Stimulated activated CD8-positive, alpha-beta memory T cell treated with anti-CD3 and anti-CD28 coated beads, Interleukin-7, amount 100 ng/mL, for 1 hour (primary cell): Measurements from ENCODE around the gene ECT2L.

Experiments
- DNase-seq, 2 donors: peaks; one replicate each; pipeline ENCODE4 v3.0.0-alpha.2; 2020; ENCODE audit warnings: low read depth in 2 of 2

Gene ECT2L, protein sequence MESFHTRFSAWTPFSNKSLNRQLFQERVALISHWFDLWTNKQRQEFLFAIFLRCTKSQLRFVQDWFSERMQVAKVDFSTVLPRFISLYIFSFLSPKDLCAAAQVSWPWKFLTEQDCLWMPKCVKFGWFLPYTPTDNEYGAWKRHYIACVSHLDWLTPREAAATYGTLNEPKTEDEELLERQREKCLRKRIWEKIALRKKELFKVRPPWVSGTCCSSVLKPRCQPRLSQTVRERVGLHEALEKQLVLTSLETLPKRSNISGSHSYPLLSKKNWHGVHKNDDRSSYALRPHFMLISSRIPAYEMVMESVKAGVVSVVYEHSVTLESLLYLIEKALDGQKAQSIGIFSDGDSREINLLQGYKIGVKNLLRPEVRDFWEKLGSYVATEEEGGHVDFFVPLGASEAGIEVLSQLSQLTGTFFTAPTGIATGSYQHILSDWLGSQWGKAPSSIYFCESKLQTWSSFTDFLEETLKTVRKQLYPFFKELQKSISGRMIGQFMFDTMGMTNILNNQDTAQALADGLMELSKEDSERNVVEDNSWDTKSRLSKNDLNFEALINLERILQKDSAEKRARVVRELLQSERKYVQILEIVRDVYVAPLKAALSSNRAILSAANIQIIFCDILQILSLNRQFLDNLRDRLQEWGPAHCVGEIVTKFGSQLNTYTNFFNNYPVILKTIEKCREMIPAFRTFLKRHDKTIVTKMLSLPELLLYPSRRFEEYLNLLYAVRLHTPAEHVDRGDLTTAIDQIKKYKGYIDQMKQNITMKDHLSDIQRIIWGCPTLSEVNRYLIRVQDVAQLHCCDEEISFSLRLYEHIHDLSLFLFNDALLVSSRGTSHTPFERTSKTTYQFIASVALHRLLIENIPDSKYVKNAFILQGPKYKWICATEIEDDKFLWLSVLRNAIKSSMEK

DNA sequence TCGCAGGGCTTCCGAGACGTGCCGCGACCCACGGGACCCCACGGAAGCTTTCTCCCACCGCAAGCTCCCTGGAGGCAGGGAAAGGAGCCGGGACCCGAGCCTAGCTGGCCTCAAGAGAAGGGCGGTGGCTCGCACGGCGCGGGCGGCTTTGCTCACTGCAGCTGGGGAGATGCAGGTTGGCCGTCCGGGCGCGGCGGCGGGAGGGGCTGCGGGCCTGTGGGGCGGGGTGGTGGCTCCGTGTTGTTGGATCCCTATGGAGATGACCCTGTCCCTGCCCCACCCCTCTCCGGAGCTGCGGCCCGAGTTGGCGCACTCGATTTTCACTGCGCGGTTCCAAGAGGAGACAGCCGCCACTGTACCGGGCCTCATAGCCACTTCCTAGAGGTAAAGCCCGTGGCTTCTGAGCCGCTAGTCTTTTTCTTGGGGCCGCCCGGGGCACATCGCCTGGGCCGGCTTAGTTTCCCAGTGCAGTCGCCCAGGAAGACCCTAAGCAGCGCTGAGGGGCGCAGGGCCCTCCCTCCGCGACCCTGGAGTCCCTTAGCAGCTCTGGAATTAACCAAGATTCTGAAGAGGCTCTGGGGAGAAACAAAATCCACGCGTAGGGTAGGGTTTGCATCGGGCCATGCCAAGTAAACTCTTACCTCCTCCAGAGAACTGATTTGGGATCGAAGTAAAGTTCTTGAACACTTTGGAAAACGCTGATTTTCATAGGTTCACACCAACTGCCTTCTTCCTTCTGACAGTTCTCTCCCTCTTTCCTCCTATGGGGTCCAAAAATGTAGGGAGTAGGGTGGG is at the start of gene ECT2L:
Gene ECT2L (plus strand): TSS at position 279 of the 795 bp plus-strand sequence. CDS start 17,188 bp downstream, outside the sequence.
- no peak for DNase-seq

DNA sequence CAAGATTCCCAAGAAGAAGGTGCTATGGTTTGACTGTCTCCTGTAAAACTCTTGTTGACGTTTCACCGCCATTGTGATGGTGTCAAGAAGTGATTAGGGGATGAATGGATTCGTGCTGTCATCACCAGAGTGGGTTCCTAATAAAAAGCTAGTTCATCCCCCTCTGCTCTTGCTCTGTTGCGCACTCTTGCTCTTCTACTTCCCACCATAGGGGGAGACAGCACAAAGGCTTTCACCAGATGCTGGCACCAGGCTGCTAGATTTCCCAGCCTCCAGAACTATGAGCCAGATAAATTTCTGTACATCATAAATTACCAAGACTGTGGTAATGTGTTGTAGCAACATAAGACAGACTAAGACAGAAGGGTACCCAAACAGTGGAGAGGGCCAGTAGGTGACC is 43.9 kb upstream of the ECT2L start:
- DNase-seq: no peak

DNA sequence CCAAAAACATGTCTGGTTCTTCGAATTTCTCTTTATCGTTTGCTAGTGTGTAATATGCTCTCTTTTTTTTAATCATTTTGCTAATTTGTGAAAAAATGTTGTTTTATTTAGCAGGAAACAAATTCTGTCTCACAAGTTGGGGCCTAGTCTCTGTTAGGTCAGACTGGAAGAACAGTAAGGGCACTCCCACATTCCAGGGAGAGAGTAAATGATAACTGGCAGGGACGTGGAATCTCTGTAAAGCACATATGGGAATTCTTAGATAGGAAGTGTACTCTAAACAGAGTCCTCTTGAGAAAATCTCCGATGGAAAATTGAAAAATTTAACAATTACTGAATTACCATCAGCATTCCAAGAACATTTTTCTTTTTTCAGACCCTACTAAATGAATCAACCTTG is 38.8 kb upstream of the ECT2L start:
- no peak for DNase-seq

DNA sequence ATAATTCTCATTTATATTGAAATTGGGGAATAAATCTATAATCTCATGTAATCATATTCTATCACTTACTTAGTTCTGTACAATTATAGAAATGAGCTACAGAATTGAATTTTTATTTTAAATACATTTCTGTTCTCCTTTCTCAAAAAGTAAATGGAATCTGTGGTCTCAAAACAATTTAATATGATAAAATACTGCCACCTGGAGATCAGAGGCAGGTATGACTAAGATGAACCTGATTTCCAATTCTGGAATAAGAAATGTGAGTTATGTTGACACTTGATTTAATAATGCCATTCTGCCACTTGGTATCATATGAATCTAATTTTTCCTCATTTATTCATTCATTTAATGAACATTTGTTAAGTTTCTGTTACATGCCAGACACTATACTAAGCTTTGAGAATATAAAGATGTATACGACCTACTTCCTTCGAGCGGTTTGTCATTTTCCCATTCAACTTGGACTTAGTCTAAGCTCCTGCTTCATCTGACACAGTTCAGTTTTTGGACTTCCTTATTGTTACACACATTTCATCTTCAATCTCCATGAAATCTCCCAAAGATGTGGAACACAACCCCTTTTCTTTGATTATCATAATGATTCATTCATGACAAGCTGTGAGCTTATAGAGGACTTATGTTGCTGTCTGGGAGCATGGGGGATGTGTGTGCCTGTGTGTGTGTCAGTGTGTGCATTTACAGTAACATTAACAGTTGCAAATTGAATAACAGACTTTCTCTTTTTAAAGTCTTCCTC is 29.8 kb upstream of the ECT2L start:
- no peak for DNase-seq

DNA sequence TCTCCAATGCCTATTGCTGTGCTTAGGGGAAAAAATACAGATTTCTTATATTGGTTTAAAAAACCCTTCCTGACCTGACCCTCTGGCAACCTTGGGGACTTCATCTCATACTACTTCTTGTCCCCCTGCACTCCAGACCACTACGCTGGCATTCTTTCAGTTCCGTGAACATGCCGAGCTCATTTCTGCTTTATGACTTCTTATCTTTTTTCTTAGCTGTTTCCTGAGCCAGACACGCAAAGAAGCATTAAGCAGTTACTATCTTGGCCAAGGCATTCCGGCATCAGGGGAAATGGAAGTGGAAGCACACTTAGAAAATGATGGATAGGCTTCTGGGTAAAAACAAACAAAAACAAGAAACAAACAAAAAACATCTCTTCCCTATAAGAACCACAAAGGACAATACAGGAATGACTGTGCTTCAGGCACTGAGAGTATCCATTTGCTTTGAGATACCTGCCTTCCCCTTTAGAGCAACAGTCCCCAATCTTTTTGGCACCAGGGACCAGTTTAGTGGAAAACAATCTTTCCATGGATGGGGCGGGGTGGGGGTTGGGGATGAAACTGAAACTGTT is 26.7 kb upstream of the ECT2L start:
- no peak for DNase-seq

DNA sequence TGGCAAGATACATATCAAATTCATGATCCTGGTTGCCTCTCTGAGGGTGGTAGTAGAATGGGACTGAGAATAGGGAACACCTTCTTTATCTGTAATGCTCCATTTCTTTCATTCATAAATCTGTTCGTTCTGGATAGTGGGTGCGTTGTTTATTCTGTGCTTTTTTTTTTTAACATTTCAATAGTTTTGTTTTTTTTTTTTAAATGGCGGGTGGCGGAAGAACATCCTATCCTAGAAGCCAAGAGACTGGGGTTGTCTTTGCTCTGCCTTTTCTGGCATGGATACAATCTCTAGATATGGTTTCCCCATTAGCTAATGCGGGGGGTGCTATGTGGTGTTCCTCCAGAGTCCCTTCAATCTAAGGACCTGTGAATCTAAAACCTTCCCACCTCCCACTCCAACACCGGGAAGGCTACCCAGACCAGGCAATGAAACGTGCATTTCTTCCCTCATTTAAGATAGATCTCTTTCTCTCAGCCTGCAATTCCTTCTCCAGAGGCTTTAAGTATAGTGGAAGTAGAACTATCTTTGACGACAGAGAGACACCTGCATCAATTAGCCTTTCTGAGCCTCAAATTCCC is 23.2 kb upstream of the ECT2L start:
- DNase-seq: no peak

DNA sequence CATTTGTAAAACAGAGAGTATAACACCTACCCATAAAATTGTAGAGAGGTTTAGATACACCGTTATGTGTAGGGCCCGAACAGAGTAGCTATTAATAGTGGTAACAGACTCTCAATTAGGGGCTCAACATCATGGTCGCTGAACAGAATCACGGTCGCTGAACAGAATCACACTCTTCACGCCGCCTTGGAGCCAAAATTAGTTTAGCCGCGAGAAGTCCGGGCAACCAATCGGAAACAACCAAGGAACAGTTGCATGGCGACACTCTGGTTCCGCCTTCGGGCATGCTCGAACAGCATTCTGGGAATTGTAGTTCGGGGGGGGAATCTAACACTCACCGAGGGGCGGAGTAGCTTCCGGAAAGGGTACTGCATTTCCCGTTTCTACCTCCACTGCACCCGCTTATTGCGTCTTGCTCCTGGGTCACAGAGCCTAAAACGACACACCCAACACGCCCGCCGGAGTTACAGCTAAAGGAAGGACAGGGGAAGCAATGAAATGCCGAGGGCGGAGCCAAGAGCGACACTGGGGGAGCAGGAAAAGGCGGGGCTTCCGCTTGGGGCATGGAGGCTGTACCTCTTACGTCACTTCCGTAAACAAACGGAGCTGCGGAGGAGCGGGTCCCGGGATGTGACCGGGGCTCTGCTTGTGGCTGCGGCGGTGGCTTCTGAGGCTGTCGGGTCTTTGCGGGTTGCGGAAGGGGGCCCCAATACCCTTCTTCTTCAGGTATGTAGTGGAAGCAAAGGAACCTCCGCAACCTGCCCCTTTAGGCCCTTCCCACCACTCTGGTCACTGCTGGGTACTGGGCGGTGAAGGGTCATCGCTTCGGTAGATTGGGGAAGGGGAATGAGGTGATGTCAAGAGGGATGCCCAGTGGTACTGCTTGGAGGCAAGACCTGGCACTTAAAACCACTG is 22.5 kb upstream of the ECT2L start, which contains the start of gene CCDC28A:
Gene CCDC28A (plus strand): TSS at position 593 of the 915 bp plus-strand sequence. CDS start 2,352 bp downstream, outside the sequence.
- DNase-seq: peak; percentile 79 to 80

DNA sequence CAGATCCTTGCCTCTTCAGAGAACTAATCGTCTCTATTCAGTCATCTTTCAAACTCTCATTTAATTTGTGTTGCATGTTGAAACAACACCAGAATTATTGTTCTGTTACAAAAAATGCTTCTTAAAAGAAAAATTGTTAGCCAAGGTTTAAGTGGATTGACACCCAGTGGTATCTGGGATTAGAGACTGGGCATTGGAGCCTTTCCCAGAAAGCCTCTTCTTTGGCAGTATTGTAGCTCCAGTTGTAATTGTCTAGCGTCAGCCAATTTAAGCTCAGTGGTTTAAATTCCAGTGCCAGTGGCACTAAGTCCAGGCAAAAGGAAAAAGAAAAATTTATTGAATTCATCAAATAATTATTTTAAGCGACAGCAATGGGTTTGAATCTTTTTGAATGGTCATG is 21.5 kb upstream of the ECT2L start:
- no peak for DNase-seq

DNA sequence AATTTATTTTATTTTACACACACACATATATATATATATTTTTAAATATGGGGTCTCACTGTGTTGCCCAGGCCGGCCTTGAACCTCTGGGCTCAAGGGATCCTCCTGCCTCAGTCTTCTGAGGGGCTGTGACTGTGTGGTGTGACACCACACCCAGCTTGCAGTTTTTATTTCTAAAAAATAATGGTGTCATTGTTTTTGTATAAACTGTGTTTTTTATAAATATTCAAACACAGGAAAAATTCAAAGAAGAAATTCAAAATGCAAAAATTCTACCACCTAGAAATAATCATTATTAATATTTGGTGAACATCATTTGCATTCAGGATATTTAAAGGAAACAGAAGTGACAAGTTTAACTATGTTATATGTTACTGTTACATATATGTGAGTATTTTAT is 19.2 kb upstream of the ECT2L start:
- no peak for DNase-seq

DNA sequence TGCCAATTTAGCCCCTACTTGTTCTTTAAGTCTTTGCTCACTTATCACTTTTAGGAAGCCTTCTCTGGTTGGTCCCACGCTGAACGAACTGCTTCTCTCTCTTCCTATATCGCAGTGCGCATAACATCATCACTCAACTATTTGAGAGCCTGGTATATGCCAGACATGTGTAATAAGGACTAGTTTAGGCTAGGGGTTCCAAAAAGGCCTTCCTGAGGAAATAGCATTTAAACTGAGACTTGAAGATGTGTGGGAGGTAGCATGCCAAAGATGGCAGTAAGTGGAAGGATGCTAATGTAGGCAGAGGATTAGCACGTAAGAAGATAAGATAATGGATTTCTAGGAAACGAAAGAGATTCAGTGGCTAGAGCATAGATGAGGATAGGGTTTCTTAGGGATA is 17.6 kb upstream of the ECT2L start:
- no peak for DNase-seq

DNA sequence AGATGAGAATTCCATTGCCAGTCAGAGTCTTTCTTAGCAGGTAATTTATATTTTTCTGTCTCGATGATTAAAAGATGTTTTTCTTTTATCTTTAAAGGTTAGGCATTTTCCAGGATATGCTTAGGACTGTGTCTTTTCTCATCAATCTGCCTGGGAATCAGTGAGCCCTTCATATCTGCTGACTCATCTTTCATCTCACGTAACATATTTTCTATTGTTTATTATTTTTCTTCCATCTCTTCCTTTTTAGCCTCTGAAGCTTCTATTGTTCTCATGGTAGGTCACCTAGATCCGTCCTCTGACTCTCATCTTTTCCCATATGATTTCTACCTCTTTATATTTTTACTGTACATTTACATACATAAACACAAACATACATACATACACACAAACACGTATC is 13.6 kb upstream of the ECT2L start:
- no peak for DNase-seq

DNA sequence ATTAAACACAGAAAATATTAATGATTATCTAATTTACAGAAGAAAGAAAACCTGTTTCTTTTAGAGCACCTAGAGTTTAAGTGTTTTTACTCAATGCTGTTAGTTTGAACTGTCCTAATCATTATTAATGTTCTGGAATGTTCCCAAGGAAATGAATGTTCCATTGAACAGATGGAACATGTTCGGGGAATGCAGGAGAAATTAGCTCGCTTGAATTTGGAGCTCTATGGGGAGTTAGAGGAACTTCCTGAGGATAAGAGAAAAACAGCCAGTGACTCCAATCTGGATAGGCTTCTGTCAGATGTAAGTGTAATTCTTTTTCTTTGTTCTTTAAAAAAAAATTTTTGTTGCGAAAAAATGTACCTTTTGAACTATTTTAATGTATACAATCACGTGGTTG is 10.8 kb upstream of the ECT2L start:
- DNase-seq: no peak

DNA sequence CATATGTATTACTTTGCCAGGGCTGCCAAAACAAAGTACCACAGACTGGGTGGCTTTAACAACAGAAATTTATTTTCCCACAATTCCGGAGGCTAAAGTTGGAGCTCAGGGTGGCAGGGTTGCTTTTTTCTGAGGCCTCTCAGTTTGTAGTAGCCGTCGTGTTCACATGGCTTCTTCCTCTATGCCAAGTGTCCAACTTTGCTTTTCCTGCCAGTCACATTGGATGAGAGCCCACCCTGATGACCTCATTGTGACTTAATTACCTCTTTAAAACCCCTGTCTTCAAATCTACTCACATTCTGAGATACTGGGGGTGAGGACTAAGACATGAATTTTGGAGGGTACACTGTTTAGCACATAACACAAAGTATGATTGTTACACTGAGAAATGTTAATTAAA is 9.9 kb upstream of the ECT2L start:
- DNase-seq: no peak

DNA sequence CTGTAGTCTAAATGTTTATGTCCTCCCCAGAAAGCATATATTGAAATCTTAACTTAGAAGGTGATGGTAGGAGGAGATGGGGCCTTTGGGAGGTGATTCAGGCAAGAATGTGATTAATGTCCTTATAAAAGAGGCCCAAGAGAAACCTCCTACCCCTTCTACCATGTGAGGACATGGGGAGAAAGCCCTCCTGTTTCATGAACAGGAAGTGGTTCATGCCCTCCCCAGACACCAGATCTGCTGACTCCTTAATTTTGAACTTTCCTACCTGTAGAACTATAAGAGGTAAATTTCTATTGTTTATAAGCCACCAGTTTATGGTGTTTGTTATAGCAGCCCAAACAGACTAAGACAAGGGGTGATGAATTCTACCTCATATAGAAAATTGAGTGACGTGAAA is 8.7 kb upstream of the ECT2L start:
- no peak for DNase-seq

DNA sequence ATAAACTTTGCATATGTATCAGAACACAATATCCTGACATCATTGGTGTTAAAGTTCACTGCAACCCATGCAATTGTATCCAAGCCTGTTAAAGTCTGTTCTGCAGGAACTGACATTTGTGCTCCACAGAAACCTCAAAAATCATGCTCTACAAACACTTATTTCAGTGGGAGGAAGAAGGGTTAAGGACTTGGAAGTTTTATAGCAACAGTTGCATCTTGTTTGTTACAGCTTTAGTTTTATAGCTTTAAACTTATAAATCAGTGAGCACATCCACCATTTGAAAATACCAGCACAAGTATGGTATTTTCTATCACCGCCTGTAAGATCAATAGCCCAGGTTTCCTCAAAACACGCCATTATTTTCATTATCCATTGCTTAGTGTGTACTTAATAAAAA is 884 bp downstream of the ECT2L start:
- DNase-seq: no peak

DNA sequence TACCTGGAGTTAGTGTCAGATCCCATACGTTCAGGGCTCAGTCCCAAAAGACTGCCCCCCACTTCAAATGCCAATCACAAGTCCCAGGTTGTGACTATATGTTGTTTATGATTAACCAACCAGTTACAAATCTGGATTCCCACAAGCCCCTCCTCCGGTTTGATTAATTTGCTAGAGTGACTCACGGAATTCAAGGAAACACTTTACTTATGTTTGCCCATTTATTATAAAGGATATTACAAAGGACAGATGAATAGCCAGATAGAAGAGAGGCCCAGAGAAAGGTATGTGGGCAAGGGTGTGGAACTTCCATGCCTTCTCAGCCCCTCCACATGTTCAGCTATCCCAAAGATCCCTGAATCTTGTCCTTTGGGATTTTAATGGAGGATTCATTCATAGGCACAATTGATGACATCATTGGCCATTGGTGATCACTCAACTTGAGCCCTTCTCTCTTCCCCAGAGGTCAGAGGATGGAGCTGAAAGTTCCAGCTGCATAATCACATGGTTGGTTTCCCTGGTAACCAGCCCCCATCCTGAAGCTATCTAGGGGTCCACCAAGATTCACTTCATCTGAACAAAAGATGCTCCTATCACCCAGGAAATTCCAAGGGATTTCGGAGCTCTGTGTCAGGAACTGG is 2.0 kb downstream of the ECT2L start:
- DNase-seq: no peak

DNA sequence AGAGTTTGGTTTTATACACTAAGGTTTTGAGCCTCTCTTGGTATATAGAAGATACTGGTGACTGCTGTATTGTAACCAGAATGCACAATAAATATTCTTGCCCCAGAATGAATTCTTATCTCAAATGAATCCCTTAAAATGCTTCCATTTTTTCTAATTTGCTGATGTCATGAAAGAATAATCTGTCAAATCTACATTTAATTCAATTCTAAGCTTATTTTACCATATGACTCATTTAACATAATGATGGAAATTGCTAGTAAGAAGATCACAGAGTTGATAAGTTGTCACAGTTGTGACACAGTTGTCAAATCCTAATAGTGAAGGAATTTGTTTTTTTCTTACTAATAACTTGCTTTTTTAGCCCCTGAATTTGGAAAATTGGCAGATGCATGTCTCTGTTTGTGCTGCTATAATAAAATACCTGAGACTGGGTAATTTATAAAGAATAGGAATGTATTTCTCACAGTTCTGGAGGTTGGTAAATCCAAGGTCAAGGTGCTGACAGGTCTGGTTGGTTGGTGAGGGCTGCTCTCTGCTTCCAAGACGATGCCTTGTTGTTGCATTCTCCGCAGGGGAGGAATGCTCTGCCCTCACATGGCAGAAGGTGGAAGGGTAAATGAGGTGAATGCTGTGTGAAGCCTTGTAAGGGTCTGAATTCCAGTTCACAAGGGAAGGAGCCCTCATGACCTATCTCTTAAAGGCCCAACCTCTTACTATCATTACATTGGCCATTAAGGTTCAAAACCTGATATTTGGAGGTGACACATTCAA is 4.7 kb downstream of the ECT2L start:
- no peak for DNase-seq

DNA sequence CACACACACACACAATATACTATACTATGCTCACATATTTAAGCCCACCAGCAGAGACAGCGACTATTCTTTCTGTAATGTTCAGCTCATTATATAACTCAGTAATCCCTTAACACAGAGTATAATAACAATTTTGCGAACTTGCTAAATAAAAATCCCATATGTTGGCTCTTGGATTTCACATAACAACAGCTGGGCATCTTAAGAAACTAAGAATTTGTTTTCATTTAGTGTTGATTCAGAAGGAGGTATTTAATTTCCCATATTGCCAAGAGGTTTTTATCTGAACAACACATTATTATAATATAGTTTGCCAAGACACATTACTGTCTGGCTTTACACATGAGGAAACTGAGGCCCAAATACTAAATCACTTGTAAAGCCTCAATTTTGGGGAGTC is 7.4 kb downstream of the ECT2L start:
- DNase-seq: no peak
